HG03558 (cell line): Measurements from ENCODE around the gene RPL10.

ENCODE experiments used
- ATAC-seq: cut with Tn5 transposase; IDR thresholded peaks from one replicate; pipeline ENCODE4 v1.9.1; 2021; ENCODE audit warnings: moderate number of reproducible peaks; ENCODE audit not compliant: unreplicated experiment; ENCODE audit errors: extremely low read depth

RPL10 gene

GRCh38 chrX:154443992-154444754, 46.0 kb downstream of the RPL10 start, which contains the start of gene FAM50A:
FAM50A (plus strand) TSS chrX:154444141; CDS start chrX:154444236, 95 bp downstream.
- no peak for ATAC-seq

DNA sequence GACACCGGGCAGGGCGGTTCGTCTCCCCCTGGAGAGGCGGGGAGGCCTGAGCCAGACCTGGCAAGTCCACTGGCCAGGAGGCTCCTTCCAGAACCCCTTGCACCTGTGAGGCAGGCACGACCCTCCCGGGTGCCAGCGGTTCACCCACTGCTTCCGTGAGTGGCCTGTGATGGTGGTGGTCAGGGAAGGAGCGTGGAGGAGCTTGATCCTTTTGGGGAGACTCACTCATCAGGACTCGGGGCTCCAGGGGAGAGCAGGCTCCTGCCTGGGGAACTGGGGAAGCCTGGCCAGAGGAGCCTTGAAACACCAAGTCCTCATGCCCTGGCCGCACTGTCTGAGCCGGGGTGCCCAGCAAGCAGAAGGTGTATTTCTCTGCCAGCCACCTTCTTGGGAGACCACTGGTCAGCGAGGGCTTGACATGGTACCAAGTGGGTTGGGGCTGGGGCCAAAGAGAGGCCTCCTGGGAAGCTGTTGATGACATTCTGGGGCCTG, 46.6 kb downstream of the RPL10 start:
- ATAC-seq: no peak

DNA sequence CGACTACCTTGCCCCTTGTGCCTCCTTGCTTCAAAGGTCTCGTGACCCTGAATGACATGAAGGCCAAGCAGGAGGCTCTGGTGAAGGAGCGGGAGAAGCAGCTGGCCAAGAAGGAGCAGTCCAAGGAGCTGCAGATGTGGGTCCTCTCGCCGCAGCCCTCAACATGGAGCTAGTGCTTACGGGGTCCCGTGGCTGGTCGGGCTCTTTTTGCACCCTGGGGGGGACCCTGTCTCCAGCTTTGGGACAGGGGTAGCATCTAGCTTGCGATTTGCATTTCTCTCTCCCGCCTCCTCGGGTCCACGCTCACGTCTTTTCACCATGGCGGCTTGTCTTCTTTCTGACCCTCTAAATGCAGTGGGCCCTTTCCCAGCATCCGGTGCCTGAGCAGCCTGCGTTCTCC, 47.6 kb downstream of the RPL10 start:
- no peak for ATAC-seq

- ATAC-seq: no peak
Measured at GRCh38 chrX:154446430-154446829, 48.3 kb downstream of the RPL10 start.

- no peak for ATAC-seq
Measured at GRCh38 chrX:154448484-154448883, 50.3 kb downstream of the RPL10 start.

DNA sequence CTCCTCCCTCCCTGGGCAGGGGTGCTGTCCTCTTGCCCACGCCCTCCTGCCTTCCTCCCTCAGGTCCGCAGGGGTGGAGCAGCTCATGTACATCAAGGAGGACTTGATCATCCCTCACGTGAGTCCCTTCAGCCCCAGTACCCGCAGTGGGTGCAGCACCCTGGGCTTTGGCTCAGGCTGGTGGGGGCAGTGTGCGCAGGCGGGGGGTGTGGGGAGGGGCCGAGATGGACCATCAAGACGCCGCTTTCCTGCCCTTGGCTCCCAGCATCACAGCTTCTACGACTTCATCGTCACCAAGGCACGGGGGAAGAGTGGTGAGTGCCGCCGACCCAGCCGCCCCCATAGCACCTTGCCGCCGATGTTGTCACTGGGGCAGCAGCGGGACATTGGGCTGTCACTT, 51.4 kb downstream of the RPL10 start:
- ATAC-seq: no peak

GRCh38 chrX:154450312-154450711, 52.1 kb downstream of the RPL10 start:
- no peak for ATAC-seq
